K562 (cell line): ENCODE measurements around the gene MRPL41. TPM values are rescaled to one million over a fixed set of nuclear protein-coding genes. Genes with fewer than 3 reads are reported as not detected.

Source experiments
- ATAC-seq: fragments of 200-7000 bp; cut with Tn5 transposase; 3 replicates; pipeline ENCODE4 v1.9.1; 2020; ENCODE audit warnings: moderate library complexity
- BruUV-seq: library from RNA; stranded (reverse); fragments of 400-500 nt; replicated peaks from 2 replicates; lab custom pipeline; 2021; lab: Mats Ljungman, UMichigan
- CTCF ChIA-PET: fragments of 300-600 bp; formaldehyde crosslinking; extraction: SDS; loops from one replicate; lab custom pipeline; 2021; ENCODE audit warnings: low intra/inter-chr PET ratio; lab: Yijun Ruan, JAX
- POLR2A ChIA-PET: fragments of 300-600, 350-650 bp; sonication (Branson Sonifier 250); formaldehyde crosslinking; extraction: SDS; loops from one replicate; lab custom pipeline; 2021; ENCODE audit warnings: antibody characterized with exemption, inconsistent platforms; lab: Yijun Ruan, JAX
- DNase-seq, 4 experiments: peaks; one replicate each; pipeline versions ENCODE4 v3.0.0 to v3.0.0-alpha.2; 2011 to 2018; ENCODE audit warnings: low spot score in 3 of 4, mixed read lengths in 3 of 4; ENCODE audit errors: extremely low read depth in 1 of 4
- FAIRE-seq: peaks from 2 replicates; lab custom pipeline; 2011; peaks lifted over from hg19 to GRCh38; lab: Jason Lieb, UNC
- H2AFZ ChIP-seq: 2 replicates; pipeline ENCODE4 v1.6.0; 2011; ENCODE audit warnings: low read depth, low read length, control low read depth, inconsistent platforms
- H3K27ac ChIP-seq: fragments of 200-600 bp; 3 replicates; pipeline ENCODE4 v1.8.0; 2011; ENCODE audit warnings: low read depth, mild to moderate bottlenecking, control low read depth, inconsistent platforms, low read length, moderate library complexity, mixed read lengths; ENCODE audit errors: extremely low read depth
- H3K27me3 ChIP-seq, 2 experiments: fragments of 300-600 bp in 1 of 2; 2 replicates in 1 of 2; 3 replicates in 1 of 2; pipeline versions ENCODE4 v1.6.0 to v1.8.0; 2011; ENCODE audit warnings: inconsistent platforms in 2 of 2, low read length in 2 of 2, mild to moderate bottlenecking in 1 of 2, mixed read lengths in 1 of 2, moderate library complexity in 1 of 2; ENCODE audit not compliant: control insufficient read depth in 2 of 2, insufficient read depth in 2 of 2
- H3K36me3 ChIP-seq: fragments of 300-600 bp; 3 replicates; pipeline ENCODE4 v1.8.0; 2011; ENCODE audit warnings: mild to moderate bottlenecking, low read length, inconsistent platforms; ENCODE audit not compliant: control insufficient read depth, insufficient read depth
- H3K4me1 ChIP-seq, 2 experiments: fragments of 200-600 bp in 1 of 2; replicated peaks in 1 of 2; 2 replicates in 1 of 2; 3 replicates in 1 of 2; pipeline versions ENCODE4 v1.5.1 to v1.8.0; 2011; ENCODE audit warnings: inconsistent platforms in 2 of 2, low read length in 2 of 2, mild to moderate bottlenecking in 1 of 2, mixed read lengths in 1 of 2, moderate library complexity in 1 of 2; ENCODE audit not compliant: control insufficient read depth in 2 of 2, insufficient read depth in 2 of 2
- H3K4me2 ChIP-seq: 2 replicates; pipeline ENCODE4 v1.6.1; 2011; ENCODE audit warnings: low read length, control low read depth, inconsistent platforms, mixed read lengths; ENCODE audit not compliant: insufficient read depth
- H3K4me3 ChIP-seq: fragments of 200-600 bp; sonication (generic), shearing (Covaris generic); 2 replicates; pipeline ENCODE4 v1.5.1; 2016; ENCODE audit warnings: control low read depth, inconsistent platforms
- H3K79me2 ChIP-seq: fragments of 200-600 bp; 3 replicates; pipeline ENCODE4 v1.8.0; 2011; ENCODE audit warnings: low read length, inconsistent platforms; ENCODE audit not compliant: control insufficient read depth, insufficient read depth
- H3K9ac ChIP-seq, 2 experiments: 2 replicates each; pipeline versions ENCODE4 v1.6.0 to v1.6.1; 2011; ENCODE audit warnings: low read depth in 2 of 2, low read length in 2 of 2, control low read depth in 1 of 2, inconsistent platforms in 1 of 2, mild to moderate bottlenecking in 1 of 2, mixed read lengths in 1 of 2; ENCODE audit not compliant: insufficient read depth in 1 of 2
- H3K9me1 ChIP-seq: one replicate; pipeline ENCODE4 v1.6.0; 2011; ENCODE audit warnings: inconsistent platforms, mild to moderate bottlenecking, low read length, moderate library complexity; ENCODE audit not compliant: control insufficient read depth, insufficient read depth
- H3K9me3 ChIP-seq: replicated peaks from 2 replicates; pipeline ENCODE4 v1.5.1; 2011; ENCODE audit warnings: low read depth, low read length, inconsistent platforms; ENCODE audit not compliant: control insufficient read depth, insufficient read depth
- H4K20me1 ChIP-seq: replicated peaks from 2 replicates; pipeline ENCODE4 v1.6.1; 2011; ENCODE audit warnings: low read length, inconsistent platforms, mixed read lengths; ENCODE audit not compliant: control insufficient read depth, insufficient read depth
- EGR1 ChIP-seq: fragments of 450-650 bp; conservative IDR thresholded peaks from 2 replicates; pipeline ENCODE4 v1.6.1; 2017; ENCODE audit warnings: mild to moderate bottlenecking
- ELF4 ChIP-seq: fragments of 450-650 bp; formaldehyde crosslinking; IDR thresholded peaks from 2 replicates; pipeline ENCODE4 v1.4.0; 2022; ENCODE audit warnings: missing genetic modification characterization
- IRF1 ChIP-seq: sonication (generic); formaldehyde crosslinking; IDR thresholded peaks from 2 replicates; pipeline ENCODE4 v1.8.0; 2022; ENCODE audit warnings: missing genetic modification reagents, mild to moderate bottlenecking, borderline replicate concordance
- POLR2B ChIP-seq: fragments of 450-650 bp; IDR thresholded peaks from 2 replicates; pipeline ENCODE4 v1.6.1; 2018; ENCODE audit warnings: low read depth; ENCODE audit not compliant: partially characterized antibody
- SUPT5H ChIP-seq: fragments of 450-650 bp; IDR thresholded peaks from 2 replicates; pipeline ENCODE4 v1.6.1; 2016
- ZNF766 ChIP-seq: fragments of 200-800 bp; sonication (Bioruptor generic); conservative IDR thresholded peaks from 2 replicates; pipeline ENCODE4 v1.6.1; 2016; ENCODE audit warnings: missing genetic modification characterization, missing compliant biosample characterization
- WGBS: fragments of 100-300 bp; shearing (Covaris generic); methylation state at CpG from one replicate; pipeline ENCODE4 v1.1.6; 2016; ENCODE audit warnings: low coverage, mixed read lengths; ENCODE audit not compliant: insufficient coverage; ENCODE audit errors: missing lambda C conversion rate; 5-methylcytosine and 5-hydroxymethylcytosine counted together
- in situ Hi-C: fragments of 300-500 bp; cut with MboI; formaldehyde crosslinking; loops from 4 replicates; pipeline ENCODE4 v1.15.0; 2018; ENCODE audit warnings: inconsistent platforms, mixed read lengths
- intact Hi-C: fragments of 100-400 bp; cut with micrococcal nuclease; formaldehyde crosslinking; loops from 2 replicates; pipeline ENCODE4 v1.14.2; 2022
- polyA plus RNA-seq, 8 experiments: library from polyadenylated mRNA; depleted of rRNA in 4 of 8; stranded (reverse) in 5 of 8; unstranded in 3 of 8; fragments of >200 nt; fragmentation: Nextera tagmentation in 2 of 8; fragmentation: Illumina TruSeq in 1 of 8; extraction: Ambion mirVana in 2 of 8; extraction: Trizol in 1 of 8; gene quantifications; 2 replicates each; pipeline versions ENCODE4 v1.2.1 to v1.2.3, GENCODE V29; 2011 to 2014; ENCODE audit warnings: inconsistent platforms in 1 of 8, missing spikeins in 1 of 8
- total RNA-seq, 7 experiments: library from RNA; depleted of rRNA in 6 of 7; stranded (reverse); fragments of >200 nt in 6 of 7; fragmentation: Illumina TruSeq in 2 of 7; extraction: Trizol in 2 of 7; gene quantifications; 2 replicates each; pipeline versions ENCODE4 v1.2.1 to v1.2.3, GENCODE V29; 2011 to 2021; ENCODE audit warnings: low replicate concordance in 1 of 7

MRPL41 gene
- total and polyA plus RNA-seq, 9 of the 15 experiments (the other 6 are each of a cell fraction or from before 2014, with no cell fraction given): 2.6 to 259 (median 21.6) TPM

DNA sequence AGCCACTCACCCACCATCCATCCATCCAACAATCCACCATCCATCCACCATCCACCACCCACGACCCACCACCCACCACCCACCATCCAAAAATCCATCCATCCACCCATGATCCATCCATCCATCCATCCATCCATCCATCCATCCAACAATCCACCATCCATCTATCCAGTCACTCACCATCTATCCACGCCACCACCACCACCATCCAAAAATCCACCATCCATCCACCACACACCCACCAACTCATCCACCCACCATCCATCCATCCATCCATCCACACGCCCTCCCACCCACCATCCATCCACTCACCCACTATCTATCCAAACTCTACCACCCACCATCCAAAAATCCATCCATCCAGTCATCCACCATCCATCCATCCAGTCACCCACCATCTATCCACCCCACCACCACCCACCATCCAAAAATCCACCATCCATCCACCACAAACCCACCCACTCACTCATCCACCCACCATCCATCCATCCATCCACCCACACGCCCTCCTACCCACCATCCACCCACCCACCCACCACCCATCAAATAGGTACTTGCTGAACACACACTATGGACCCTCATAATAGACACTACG, 18.0 kb downstream of the MRPL41 start:
- H3K9me1 ChIP-seq: no peaks in the 10 kb centered on the region
- no peak overlapping the region for H3K27ac ChIP-seq
- ATAC-seq (no peak), FAIRE-seq (no peak), DNase-seq (no peak)
- POLR2A ChIA-PET: no interaction called here
- intact Hi-C loops (no loop called here), in situ Hi-C loops (no loop called here)
- TF ChIP-seq SUPT5H: peak; percentile 36; the same call in 1 of the 2 replicates
- peak; percentile 24 for TF ChIP-seq POLR2B
- TF ChIP-seq ZNF766 (CRISPR knock-in tag): no peak
- TF ChIP-seq EGR1: peak; percentile 70
- TF ChIP-seq IRF1 (CRISPR knock-in tag): no peak
- 0 out of 2 replicates have a peak, but pooled peaks have one; percentile 38 for TF ChIP-seq ELF4 (CRISPR knock-in tag)
- no peak overlapping the region for H3K4me2 ChIP-seq
- no peak overlapping the region for H3K9ac ChIP-seq
- H3K27me3 ChIP-seq: no peaks in the 10 kb centered on the region
- H3K4me3 ChIP-seq: no peak overlapping the region
- no peaks in the 10 kb centered on the region for H3K4me1 ChIP-seq
- 0 out of 3 replicates have a peak, but pooled peaks cover 7% of the 10 kb centered on the region for H3K79me2 ChIP-seq
- no peaks in the 10 kb centered on the region for H3K9me3 ChIP-seq
- peaks cover 44% of the 10 kb centered on the region; the same call in 2 of the 3 replicates for H3K36me3 ChIP-seq
- CTCF ChIA-PET: no interaction called here
- no peak overlapping the region for H2AFZ ChIP-seq
- no TSS peak for BruUV-seq
- H4K20me1 ChIP-seq: no peaks in the 10 kb centered on the region
- WGBS: 92% methylated on average over 4 of the region's 5 CpGs
